Mucosa of gallbladder (tissue), 1 donor: ENCODE data around the gene IL10. TPM values are rescaled to one million over a fixed set of nuclear protein-coding genes. Genes with fewer than 3 reads are reported as not detected.
A peak's percentile ranks its signal among the peaks of the same experiment; 100 is the strongest.
"Not testable (repeated sequence)": the region's sequence is repeated elsewhere in the genome, so short reads cannot be mapped to it uniquely, and the experiment has no call there.

Experiments
- DNase-seq: peaks from one replicate; pipeline ENCODE4 v3.0.0-alpha.2; 2020; ENCODE audit warnings: low spot score
- total RNA-seq: library from RNA; stranded (reverse); gene quantifications from one replicate; pipeline ENCODE4 v1.2.1, GENCODE V29; 2021
- donor health status: DM: no; HTN: no; CAD: no.

The IL10 gene
- total RNA-seq, 1 donor from 2014 or later: 1.4 TPM

- DNase-seq: no peak
Observed at GRCh38 chr1:206793620-206794019, 21.3 kb upstream of the IL10 start.

- DNase-seq: no peak
Observed at GRCh38 chr1:206792939-206793607, 20.8 kb upstream of the IL10 start.

GRCh38 chr1:206790502-206791250 is 18.4 kb upstream of the IL10 start:
- no peak for DNase-seq

- DNase-seq: no peak
Observed at GRCh38 chr1:206788487-206789050, 16.3 kb upstream of the IL10 start.

- DNase-seq: no peak
Observed at GRCh38 chr1:206787891-206788290, 15.6 kb upstream of the IL10 start.

GRCh38 chr1:206786212-206786886 is 14.1 kb upstream of the IL10 start:
- DNase-seq: no peak

- DNase-seq: no peak
Observed at GRCh38 chr1:206785182-206785765, 13.0 kb upstream of the IL10 start.

- DNase-seq: no peak
Observed at GRCh38 chr1:206784471-206784903, 12.2 kb upstream of the IL10 start.

GRCh38 chr1:206783506-206783905 is 11.2 kb upstream of the IL10 start:
- no peak for DNase-seq

GRCh38 chr1:206782448-206782847 is 10.2 kb upstream of the IL10 start:
- DNase-seq: no peak

- DNase-seq: no peak
Observed at GRCh38 chr1:206779638-206780037, 7.3 kb upstream of the IL10 start.

GRCh38 chr1:206778911-206779310 is 6.6 kb upstream of the IL10 start:
- not testable (repeated sequence) for DNase-seq

GRCh38 chr1:206778031-206778430 is 5.7 kb upstream of the IL10 start:
- no peak for DNase-seq

GRCh38 chr1:206776229-206776628 is 3.9 kb upstream of the IL10 start:
- DNase-seq: no peak

- DNase-seq: no peak
Observed at GRCh38 chr1:206774093-206774492, 1.8 kb upstream of the IL10 start.

GRCh38 chr1:206771338-206771692 is 979 bp downstream of the IL10 start:
- DNase-seq: no peak

- DNase-seq: no peak
Observed at GRCh38 chr1:206770531-206771337, 1.6 kb downstream of the IL10 start, which contains the start of gene IL19. IL19 (plus strand) TSS chr1:206770773; CDS start chr1:206836663, 65,890 bp downstream.

GRCh38 chr1:206769304-206769731 is 3.0 kb downstream of the IL10 start:
- DNase-seq: no peak

GRCh38 chr1:206768472-206769303 is 3.6 kb downstream of the IL10 start:
- DNase-seq: no peak

- peak; percentile 40 for DNase-seq
Observed at GRCh38 chr1:206766251-206766856, 5.9 kb downstream of the IL10 start.
